A549 (cell line): ENCODE measurements around the gene COX6B1. TPM values are rescaled to one million over a fixed set of nuclear protein-coding genes. Genes with fewer than 3 reads are reported as not detected.

Experiments
- ATAC-seq, 2 experiments: fragments of 200-7000 bp in 1 of 2; fragments of >200 bp in 1 of 2; cut with Nextera tagmentation in 1 of 2; cut with Tn5 transposase in 1 of 2; 3 replicates each; pipeline versions ENCODE4 v1.8.0 to v1.9.1; 2018 to 2020; ENCODE audit warnings: mild to moderate bottlenecking in 1 of 2, moderate library complexity in 1 of 2
- CTCF ChIA-PET: fragments of 300-600 bp; sonication (Branson Sonifier 250); formaldehyde crosslinking; extraction: SDS; loops from one replicate; lab custom pipeline; 2021; ENCODE audit warnings: antibody characterized with exemption, inconsistent platforms; lab: Yijun Ruan, JAX
- POLR2A ChIA-PET: fragments of 350-600 bp; formaldehyde crosslinking; extraction: SDS; loops from one replicate; lab custom pipeline; 2021; ENCODE audit warnings: antibody characterized with exemption, inconsistent platforms; lab: Yijun Ruan, JAX
- DNase-seq, 2 experiments: peaks; one replicate each; pipeline versions ENCODE4 v3.0.0 to v3.0.0-alpha.2; 2011 to 2016; ENCODE audit warnings: low read depth in 1 of 2, low spot score in 1 of 2
- FAIRE-seq: peaks from 2 replicates; lab custom pipeline; 2011; peaks lifted over from hg19 to GRCh38; lab: Jason Lieb, UNC
- H3K27ac ChIP-seq, 2 experiments: fragments of >200 bp; sonication (Bioruptor Twin); formaldehyde crosslinking; 3 replicates each; pipeline ENCODE4 v1.5.1; 2016 to 2017
- H3K4me1 ChIP-seq: fragments of >200 bp; sonication (Bioruptor Twin); formaldehyde crosslinking; 3 replicates; pipeline ENCODE4 v1.6.1; 2016
- H3K4me2 ChIP-seq: fragments of >200 bp; sonication (Bioruptor Twin); formaldehyde crosslinking; 3 replicates; pipeline ENCODE4 v1.6.1; 2016
- H3K4me3 ChIP-seq: fragments of >200 bp; sonication (Bioruptor Twin); formaldehyde crosslinking; 3 replicates; pipeline ENCODE4 v1.5.1; 2016
- H3K9me3 ChIP-seq: fragments of >200 bp; sonication (Bioruptor Twin); formaldehyde crosslinking; 3 replicates; pipeline ENCODE4 v1.6.1; 2016
- CBX2 ChIP-seq: fragments of 200-600 bp; sonication (generic); IDR thresholded peaks from 2 replicates; pipeline ENCODE4 v1.6.1; 2016; ENCODE audit warnings: low read depth, mild to moderate bottlenecking, borderline replicate concordance
- CEBPB ChIP-seq, 2 experiments: fragments of >200 bp in 1 of 2; sonication (Bioruptor Twin) in 1 of 2; formaldehyde crosslinking in 1 of 2; IDR thresholded peaks; 2 replicates each; pipeline ENCODE4 v1.6.1; 2012 to 2016
- FOXS1 ChIP-seq: fragments of 250-450 bp; sonication (Bioruptor Pico); IDR thresholded peaks from 2 replicates; pipeline ENCODE4 v1.5.0; 2020; ENCODE audit warnings: mild to moderate bottlenecking, moderate library complexity
- HDAC2 ChIP-seq: fragments of 200-600 bp; sonication (generic); IDR thresholded peaks from 2 replicates; pipeline ENCODE4 v1.6.1; 2016
- HEYL ChIP-seq: fragments of 250-450 bp; sonication (Bioruptor Pico); IDR thresholded peaks from 2 replicates; pipeline ENCODE4 v1.8.0; 2021; ENCODE audit warnings: mild to moderate bottlenecking, moderate library complexity
- HOXB13 ChIP-seq: fragments of 250-450 bp; sonication (Bioruptor Pico); IDR thresholded peaks from 2 replicates; pipeline ENCODE4 v1.5.0; 2020; ENCODE audit warnings: low read depth, mild to moderate bottlenecking, moderate library complexity
- JUN ChIP-seq, 2 experiments: fragments of >200 bp; sonication (Bioruptor Twin); formaldehyde crosslinking; IDR thresholded peaks; 2 replicates in 1 of 2; 3 replicates in 1 of 2; pipeline ENCODE4 v1.6.1; 2016 to 2017
- JUNB ChIP-seq: fragments of >200 bp; sonication (Bioruptor Twin); formaldehyde crosslinking; IDR thresholded peaks from 2 replicates; pipeline ENCODE4 v1.6.1; 2016
- KDM5A ChIP-seq: fragments of 200-600 bp; sonication (generic); IDR thresholded peaks from 2 replicates; pipeline ENCODE4 v1.6.1; 2016; ENCODE audit warnings: antibody characterized with exemption, mild to moderate bottlenecking
- MAFK ChIP-seq: fragments of 450-650 bp; IDR thresholded peaks from 2 replicates; pipeline ENCODE4 v1.6.1; 2014; ENCODE audit not compliant: partially characterized antibody
- MAZ ChIP-seq: fragments of 150-350 bp; IDR thresholded peaks from 2 replicates; pipeline ENCODE4 v1.6.1; 2014; ENCODE audit warnings: antibody characterized with exemption, low read depth, low read length, borderline replicate concordance
- PHF8 ChIP-seq: fragments of 200-600 bp; sonication (generic); IDR thresholded peaks from 2 replicates; pipeline ENCODE4 v1.6.1; 2016; ENCODE audit warnings: low read depth, mild to moderate bottlenecking, antibody characterized with exemption, moderate library complexity, borderline replicate concordance
- POLR2A ChIP-seq: IDR thresholded peaks from 2 replicates; pipeline ENCODE4 v1.6.1; 2012; ENCODE audit warnings: mild to moderate bottlenecking, low read length
- POLR2AphosphoS2 ChIP-seq: conservative IDR thresholded peaks from 2 replicates; pipeline ENCODE4 v1.6.1; 2012; ENCODE audit warnings: low read length, improper control_type of control experiment, inconsistent platforms
- RARB ChIP-seq: fragments of 250-450 bp; sonication (Bioruptor Pico); IDR thresholded peaks from 2 replicates; pipeline ENCODE4 v1.8.0; 2021; ENCODE audit warnings: mild to moderate bottlenecking, moderate library complexity
- SMC3 ChIP-seq: fragments of >200 bp; sonication (Bioruptor Twin); formaldehyde crosslinking; IDR thresholded peaks from 3 replicates; pipeline ENCODE4 v1.6.1; 2018; ENCODE audit warnings: inconsistent platforms
- TFCP2L1 ChIP-seq: fragments of 250-450 bp; sonication (Bioruptor Pico); IDR thresholded peaks from 2 replicates; pipeline ENCODE4 v1.5.0; 2021; ENCODE audit warnings: mild to moderate bottlenecking
- ZNF302 ChIP-seq: fragments of 250-450 bp; sonication (Bioruptor Pico); IDR thresholded peaks from 2 replicates; pipeline ENCODE4 v1.9.0; 2021; ENCODE audit warnings: inconsistent platforms, mild to moderate bottlenecking, moderate library complexity
- ZSCAN20 ChIP-seq: fragments of 250-450 bp; sonication (Bioruptor Pico); IDR thresholded peaks from 2 replicates; pipeline ENCODE4 v1.8.0; 2022; ENCODE audit warnings: mild to moderate bottlenecking, moderate library complexity
- WGBS: methylation state at CpG from one replicate; pipeline ENCODE4 v1.1.6; 2017; ENCODE audit errors: missing lambda C conversion rate; 5-methylcytosine and 5-hydroxymethylcytosine counted together
- polyA plus RNA-seq, 4 experiments: library from polyadenylated mRNA; depleted of rRNA in 3 of 4; stranded (reverse); fragments of >200 nt; fragmentation: RNase III in 1 of 4; extraction: RNeasy Plus Mini Kit Qiagen cat#74134 plus additional on column Dnase treatment in 1 of 4; gene quantifications; 2 replicates in 3 of 4; 3 replicates in 1 of 4; pipeline ENCODE4 v1.2.3, GENCODE V29; 2011 to 2017
- TF ChIP-seq, protein P1 (sequence below): fragments of 150-350 bp; IDR thresholded peaks from 2 replicates; pipeline ENCODE4 v1.6.1; 2014; ENCODE audit warnings: low read depth, mild to moderate bottlenecking, low read length
- TF ChIP-seq, protein P2 (sequence below): fragments of 250-450 bp; sonication (Bioruptor Pico); IDR thresholded peaks from 2 replicates; pipeline ENCODE4 v1.5.0; 2021; ENCODE audit warnings: mild to moderate bottlenecking, moderate library complexity, borderline replicate concordance
- TF ChIP-seq, protein P3 (sequence below): fragments of >200 bp; sonication (Bioruptor Twin); formaldehyde crosslinking; IDR thresholded peaks from 3 replicates; pipeline ENCODE4 v1.6.1; 2016
- TF ChIP-seq, protein P4 (sequence below): fragments of >200 bp; sonication (Bioruptor Twin); formaldehyde crosslinking; IDR thresholded peaks from 3 replicates; pipeline ENCODE4 v1.5.1; 2016

Gene COX6B1
- polyA plus RNA-seq, 2 of the 4 experiments (the other 2 are of a cell fraction), result 749 to 1,260 TPM

DNA sequence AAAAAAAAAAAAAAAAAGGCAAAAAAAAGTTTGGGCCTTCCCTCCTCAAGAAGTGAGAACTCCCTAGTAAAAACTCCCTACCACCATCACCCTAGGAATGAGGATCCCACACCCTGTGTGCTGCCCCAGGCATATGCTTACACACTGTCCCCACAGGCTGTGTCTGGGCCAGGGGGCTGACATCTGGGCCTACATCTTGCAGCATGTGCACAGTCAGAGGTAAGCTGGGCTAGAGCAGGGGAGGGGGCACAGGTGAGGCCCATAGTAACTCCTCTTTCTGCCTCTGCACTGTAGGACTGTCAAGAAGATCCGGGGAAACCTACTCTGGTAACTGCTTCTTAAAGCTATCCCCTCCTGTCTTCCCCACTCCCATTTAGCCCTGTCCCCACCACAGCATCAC, 34.5 kb upstream of the COX6B1 start:
- Histone ChIP-seq H3K4me2 (peak overlapping the region; percentile 92), H3K27ac (no peak overlapping the region), H3K4me1 (peaks cover 9% of the 10 kb centered on the region; the same call in 2 of the 3 replicates), H3K4me3 (no peak overlapping the region), H3K9me3 (peaks cover 3% of the 10 kb centered on the region; the same call in 1 of the 3 replicates)
- DNase-seq (no peak), ATAC-seq (no peak), FAIRE-seq (no peak)
- POLR2A ChIA-PET, result interaction anchor here (0.7 to 1.3 kb wide), 3 partner anchors 15 to 34 kb away, joined by 3 to 5 read pairs (median 4); partner anchors contain the start of gene COX6B1
- CTCF ChIA-PET, result interaction anchor here (0.6 to 9.4 kb wide), 12 partner anchors 10 to 261 kb away, joined by 3 to 55 read pairs (median 5); no protein-coding TSS in a partner anchor
- TF ChIP-seq ZSCAN20 (no peak), HDAC2 (no peak), HOXB13 (CRISPR knock-in tag) (no peak), TFCP2L1 (CRISPR knock-in tag) (no peak), FOXS1 (CRISPR knock-in tag) (no peak), CEBPB (IDR thresholded peaks at IDR 0.05) (no peak), RARB (no peak), JUNB (no peak), KDM5A (no peak), POLR2A (no peak), MAZ (no peak), CBX2 (no peak), MAFK (no peak)
- TF ChIP-seq, protein P1, sequence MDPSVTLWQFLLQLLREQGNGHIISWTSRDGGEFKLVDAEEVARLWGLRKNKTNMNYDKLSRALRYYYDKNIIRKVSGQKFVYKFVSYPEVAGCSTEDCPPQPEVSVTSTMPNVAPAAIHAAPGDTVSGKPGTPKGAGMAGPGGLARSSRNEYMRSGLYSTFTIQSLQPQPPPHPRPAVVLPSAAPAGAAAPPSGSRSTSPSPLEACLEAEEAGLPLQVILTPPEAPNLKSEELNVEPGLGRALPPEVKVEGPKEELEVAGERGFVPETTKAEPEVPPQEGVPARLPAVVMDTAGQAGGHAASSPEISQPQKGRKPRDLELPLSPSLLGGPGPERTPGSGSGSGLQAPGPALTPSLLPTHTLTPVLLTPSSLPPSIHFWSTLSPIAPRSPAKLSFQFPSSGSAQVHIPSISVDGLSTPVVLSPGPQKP, result no peak
- TF ChIP-seq, protein P2, sequence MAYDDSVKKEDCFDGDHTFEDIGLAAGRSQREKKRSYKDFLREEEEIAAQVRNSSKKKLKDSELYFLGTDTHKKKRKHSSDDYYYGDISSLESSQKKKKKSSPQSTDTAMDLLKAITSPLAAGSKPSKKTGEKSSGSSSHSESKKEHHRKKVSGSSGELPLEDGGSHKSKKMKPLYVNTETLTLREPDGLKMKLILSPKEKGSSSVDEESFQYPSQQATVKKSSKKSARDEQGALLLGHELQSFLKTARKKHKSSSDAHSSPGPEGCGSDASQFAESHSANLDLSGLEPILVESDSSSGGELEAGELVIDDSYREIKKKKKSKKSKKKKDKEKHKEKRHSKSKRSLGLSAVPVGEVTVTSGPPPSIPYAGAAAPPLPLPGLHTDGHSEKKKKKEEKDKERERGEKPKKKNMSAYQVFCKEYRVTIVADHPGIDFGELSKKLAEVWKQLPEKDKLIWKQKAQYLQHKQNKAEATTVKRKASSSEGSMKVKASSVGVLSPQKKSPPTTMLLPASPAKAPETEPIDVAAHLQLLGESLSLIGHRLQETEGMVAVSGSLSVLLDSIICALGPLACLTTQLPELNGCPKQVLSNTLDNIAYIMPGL (CRISPR knock-in tag), result no peak
- TF ChIP-seq, protein P3, sequence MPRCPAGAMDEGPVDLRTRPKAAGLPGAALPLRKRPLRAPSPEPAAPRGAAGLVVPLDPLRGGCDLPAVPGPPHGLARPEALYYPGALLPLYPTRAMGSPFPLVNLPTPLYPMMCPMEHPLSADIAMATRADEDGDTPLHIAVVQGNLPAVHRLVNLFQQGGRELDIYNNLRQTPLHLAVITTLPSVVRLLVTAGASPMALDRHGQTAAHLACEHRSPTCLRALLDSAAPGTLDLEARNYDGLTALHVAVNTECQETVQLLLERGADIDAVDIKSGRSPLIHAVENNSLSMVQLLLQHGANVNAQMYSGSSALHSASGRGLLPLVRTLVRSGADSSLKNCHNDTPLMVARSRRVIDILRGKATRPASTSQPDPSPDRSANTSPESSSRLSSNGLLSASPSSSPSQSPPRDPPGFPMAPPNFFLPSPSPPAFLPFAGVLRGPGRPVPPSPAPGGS, result no peak
- 47% methylated on average over 1 of the region's 1 CpG for WGBS

DNA sequence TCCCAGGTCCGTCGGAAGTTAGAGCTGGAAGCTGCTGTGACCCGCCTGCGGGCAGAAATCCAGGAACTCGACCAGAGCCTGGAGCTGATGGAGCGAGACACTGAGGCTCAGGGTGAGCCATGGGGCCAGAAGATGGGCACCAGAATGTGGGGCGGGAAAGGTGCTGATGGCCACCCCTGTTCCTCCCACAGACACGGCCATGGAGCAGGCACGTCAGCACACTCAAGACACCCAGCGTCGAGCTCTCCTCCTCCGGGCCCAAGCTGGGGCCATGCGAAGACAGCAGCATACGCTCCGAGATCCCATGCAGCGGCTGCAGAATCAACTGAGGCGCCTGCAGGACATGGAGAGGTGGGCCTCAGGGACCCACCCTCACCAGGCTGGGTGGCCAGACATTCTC, 33.1 kb upstream of the COX6B1 start:
- Histone ChIP-seq H3K27ac (no peak overlapping the region), H3K4me1 (peaks cover 9% of the 10 kb centered on the region; the same call in 2 of the 3 replicates), H3K4me2 (no peak overlapping the region), H3K9me3 (no peaks in the 10 kb centered on the region), H3K4me3 (no peak overlapping the region)
- ChIA-PET POLR2A (no interaction called here), CTCF (interaction anchor here (0.7 to 3.7 kb wide), 6 partner anchors 8 to 66 kb away, joined by 3 to 24 read pairs (median 6); no protein-coding TSS in a partner anchor)
- FAIRE-seq, result no peak
- no peak for ATAC-seq
- no peak for DNase-seq
- no peak for TF ChIP-seq SMC3
- no peak for TF ChIP-seq TFCP2L1 (CRISPR knock-in tag)
- TF ChIP-seq ZSCAN20, result no peak
- no peak for TF ChIP-seq JUN (IDR thresholded peaks at IDR 0.05)
- TF ChIP-seq, protein P4, sequence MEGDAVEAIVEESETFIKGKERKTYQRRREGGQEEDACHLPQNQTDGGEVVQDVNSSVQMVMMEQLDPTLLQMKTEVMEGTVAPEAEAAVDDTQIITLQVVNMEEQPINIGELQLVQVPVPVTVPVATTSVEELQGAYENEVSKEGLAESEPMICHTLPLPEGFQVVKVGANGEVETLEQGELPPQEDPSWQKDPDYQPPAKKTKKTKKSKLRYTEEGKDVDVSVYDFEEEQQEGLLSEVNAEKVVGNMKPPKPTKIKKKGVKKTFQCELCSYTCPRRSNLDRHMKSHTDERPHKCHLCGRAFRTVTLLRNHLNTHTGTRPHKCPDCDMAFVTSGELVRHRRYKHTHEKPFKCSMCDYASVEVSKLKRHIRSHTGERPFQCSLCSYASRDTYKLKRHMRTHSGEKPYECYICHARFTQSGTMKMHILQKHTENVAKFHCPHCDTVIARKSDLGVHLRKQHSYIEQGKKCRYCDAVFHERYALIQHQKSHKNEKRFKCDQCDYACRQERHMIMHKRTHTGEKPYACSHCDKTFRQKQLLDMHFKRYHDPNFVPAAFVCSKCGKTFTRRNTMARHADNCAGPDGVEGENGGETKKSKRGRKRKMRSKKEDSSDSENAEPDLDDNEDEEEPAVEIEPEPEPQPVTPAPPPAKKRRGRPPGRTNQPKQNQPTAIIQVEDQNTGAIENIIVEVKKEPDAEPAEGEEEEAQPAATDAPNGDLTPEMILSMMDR, result no peak
- no peak for TF ChIP-seq MAFK
- TF ChIP-seq POLR2AphosphoS2, result no peak
- TF ChIP-seq, protein P1, result no peak
- TF ChIP-seq ZNF302, result no peak
- no peak for TF ChIP-seq FOXS1 (CRISPR knock-in tag)
- TF ChIP-seq JUNB, result no peak
- no peak for TF ChIP-seq HEYL
- no peak for TF ChIP-seq PHF8
- TF ChIP-seq CBX2, result no peak
- 92% methylated on average over 17 of the region's 17 CpGs for WGBS
